ENCODE measurements around the gene MRGPRF.

GRCh38 chr11:69052343-69053168 is 39.5 kb upstream of the MRGPRF start:
- no peak for TF ChIP-seq POLR2A (IDR thresholded peaks at IDR 0.05; ENCODE audit: low read depth, low read length)
- TF ChIP-seq POLR2AphosphoS5 (IDR thresholded peaks at IDR 0.05; ENCODE audit: low read depth, low read length), result no peak
